HepG2 (cell line): ENCODE measurements around the gene MTR. TPM values are rescaled to one million over a fixed set of nuclear protein-coding genes. Genes with fewer than 3 reads are reported as not detected.

Source experiments
- ATAC-seq: fragments of 200-7000 bp; cut with Tn5 transposase; 3 replicates; pipeline ENCODE4 v1.9.1; 2020; ENCODE audit warnings: mild to moderate bottlenecking, moderate library complexity
- BruUV-seq: library from RNA; stranded (reverse); fragments of 400-500 nt; replicated peaks from 2 replicates; lab custom pipeline; 2021; lab: Mats Ljungman, UMichigan
- CTCF ChIA-PET: fragments of 300-600 bp; formaldehyde crosslinking; extraction: SDS; loops from one replicate; lab custom pipeline; 2021; ENCODE audit warnings: low total read pairs, inconsistent platforms, low intra/inter-chr PET ratio; lab: Yijun Ruan, JAX
- POLR2A ChIA-PET: fragments of 350-600 bp; sonication (Branson Sonifier 250); formaldehyde crosslinking; loops from one replicate; lab custom pipeline; 2020; ENCODE audit warnings: antibody characterized with exemption, inconsistent platforms; lab: Yijun Ruan, JAX
- DNase-seq: peaks from one replicate; pipeline ENCODE4 v3.0.0-alpha.2; 2015; ENCODE audit warnings: low spot score
- FAIRE-seq: peaks from 3 replicates; lab custom pipeline; 2011; peaks lifted over from hg19 to GRCh38; lab: Jason Lieb, UNC
- H2AFZ ChIP-seq: one replicate; pipeline ENCODE4 v1.6.1; 2011; ENCODE audit warnings: low read length, inconsistent platforms
- H3K27ac ChIP-seq: fragments of 300-600 bp; 3 replicates; pipeline ENCODE4 v1.8.0; 2011; ENCODE audit warnings: mixed run types, mild to moderate bottlenecking, mixed read lengths, low read length, inconsistent platforms; ENCODE audit not compliant: insufficient read depth; ENCODE audit errors: extremely low read length
- H3K27me3 ChIP-seq, 2 experiments: fragments of 200-600 bp in 1 of 2; 2 replicates in 1 of 2; 3 replicates in 1 of 2; pipeline versions ENCODE4 v1.6.0 to v1.8.0; 2011; ENCODE audit warnings: low read length in 2 of 2, mild to moderate bottlenecking in 2 of 2, moderate library complexity in 2 of 2, inconsistent platforms in 1 of 2; ENCODE audit not compliant: insufficient read depth in 2 of 2, control insufficient read depth in 1 of 2
- H3K36me3 ChIP-seq, 2 experiments: fragments of 200-600 bp in 1 of 2; replicated peaks in 1 of 2; 2 replicates in 1 of 2; 3 replicates in 1 of 2; pipeline versions ENCODE4 v1.5.1 to v1.8.0; 2011; ENCODE audit warnings: low read length in 2 of 2, inconsistent platforms in 1 of 2; ENCODE audit not compliant: insufficient read depth in 2 of 2, control insufficient read depth in 1 of 2
- H3K4me1 ChIP-seq: 2 replicates; pipeline ENCODE4 v1.5.1; 2012; ENCODE audit warnings: low read length, inconsistent platforms; ENCODE audit not compliant: insufficient read depth
- H3K4me2 ChIP-seq: 2 replicates; pipeline ENCODE4 v1.6.0; 2011; ENCODE audit warnings: low read depth, low read length, inconsistent platforms
- H3K4me3 ChIP-seq, 3 experiments: fragments of 200-600 bp in 1 of 3; sonication (generic), shearing (Covaris generic) in 1 of 3; replicated peaks in 1 of 3; 2 replicates each; pipeline ENCODE4 v1.5.1; 2011 to 2016; ENCODE audit warnings: low read length in 3 of 3, inconsistent platforms in 2 of 3, low read depth in 2 of 3, mild to moderate bottlenecking in 2 of 3, control low read depth in 1 of 3, mixed read lengths in 1 of 3; ENCODE audit not compliant: insufficient read depth in 1 of 3
- H3K79me2 ChIP-seq: one replicate; pipeline ENCODE4 v1.6.1; 2011; ENCODE audit warnings: low read length, inconsistent platforms; ENCODE audit not compliant: insufficient read depth
- H3K9ac ChIP-seq: 2 replicates; pipeline ENCODE4 v1.6.0; 2011; ENCODE audit warnings: mild to moderate bottlenecking, low read depth, low read length, inconsistent platforms; ENCODE audit not compliant: insufficient read depth
- H3K9me3 ChIP-seq: 2 replicates; pipeline ENCODE4 v1.5.1; 2012; ENCODE audit warnings: mild to moderate bottlenecking, low read length
- H4K20me1 ChIP-seq: 2 replicates; pipeline ENCODE4 v1.6.0; 2011; ENCODE audit warnings: inconsistent platforms, mild to moderate bottlenecking, low read length, moderate library complexity; ENCODE audit not compliant: insufficient read depth
- ARID2 ChIP-seq: sonication (generic); formaldehyde crosslinking; IDR thresholded peaks from 2 replicates; pipeline ENCODE4 v1.8.1; 2022; ENCODE audit warnings: mild to moderate bottlenecking, missing genetic modification reagents, borderline replicate concordance
- ELF4 ChIP-seq: sonication (generic); formaldehyde crosslinking; IDR thresholded peaks from 2 replicates; pipeline ENCODE4 v1.5.0; 2020; ENCODE audit warnings: missing genetic modification reagents, mild to moderate bottlenecking, moderate library complexity, borderline replicate concordance
- FLYWCH1 ChIP-seq: sonication (generic); formaldehyde crosslinking; IDR thresholded peaks from 2 replicates; pipeline ENCODE4 v1.8.1; 2023; ENCODE audit warnings: mild to moderate bottlenecking, missing genetic modification reagents
- HINFP ChIP-seq: sonication (generic); formaldehyde crosslinking; IDR thresholded peaks from 2 replicates; pipeline ENCODE4 v1.4.0; 2020; ENCODE audit warnings: low read depth, mild to moderate bottlenecking, missing genetic modification reagents
- KDM4B ChIP-seq: sonication (generic); formaldehyde crosslinking; IDR thresholded peaks from 2 replicates; pipeline ENCODE4 v1.4.0; 2020; ENCODE audit warnings: missing genetic modification reagents
- KLF11 ChIP-seq: IDR thresholded peaks from 2 replicates; pipeline ENCODE4 v1.6.1; 2016; ENCODE audit warnings: missing compliant biosample characterization
- KMT2A ChIP-seq: sonication (generic); formaldehyde crosslinking; IDR thresholded peaks from 2 replicates; pipeline ENCODE4 v1.4.0; 2020; ENCODE audit warnings: missing genetic modification reagents
- POLR2AphosphoS2 ChIP-seq: IDR thresholded peaks from 2 replicates; pipeline ENCODE4 v1.6.1; 2011; ENCODE audit warnings: low read depth, low read length, improper control_type of control experiment
- POLR2G ChIP-seq: fragments of 200-400 bp; formaldehyde crosslinking; IDR thresholded peaks from 2 replicates; pipeline ENCODE4 v1.6.1; 2018; ENCODE audit warnings: mild to moderate bottlenecking, low read depth, low read length, moderate library complexity
- TFDP1 ChIP-seq: IDR thresholded peaks from 2 replicates; pipeline ENCODE4 v1.6.1; 2016; ENCODE audit warnings: missing compliant biosample characterization, missing genetic modification reagents, borderline replicate concordance
- XRCC5 ChIP-seq: fragments of 200-400 bp; formaldehyde crosslinking; optimal IDR thresholded peaks from 2 replicates; pipeline ENCODE3; 2017; ENCODE audit warnings: mild to moderate bottlenecking, low read length
- ZNF276 ChIP-seq: sonication (generic); formaldehyde crosslinking; IDR thresholded peaks from 2 replicates; pipeline ENCODE4 v1.4.0; 2020; ENCODE audit warnings: mild to moderate bottlenecking, low read depth, missing genetic modification reagents
- ZNF333 ChIP-seq: sonication (generic); formaldehyde crosslinking; IDR thresholded peaks from 2 replicates; pipeline ENCODE4 v1.4.0; 2020; ENCODE audit warnings: mild to moderate bottlenecking, missing genetic modification reagents, borderline replicate concordance
- ZNF44 ChIP-seq: sonication (generic); formaldehyde crosslinking; IDR thresholded peaks from 2 replicates; pipeline ENCODE4 v1.5.1; 2020; ENCODE audit warnings: mild to moderate bottlenecking, missing genetic modification reagents
- ZNF512B ChIP-seq: sonication (generic); formaldehyde crosslinking; IDR thresholded peaks from 2 replicates; pipeline ENCODE4 v1.5.1; 2020; ENCODE audit warnings: missing genetic modification reagents, mild to moderate bottlenecking, borderline replicate concordance
- ZNF788 ChIP-seq: sonication (generic); formaldehyde crosslinking; IDR thresholded peaks from 2 replicates; pipeline ENCODE4 v1.5.0; 2020; ENCODE audit warnings: mild to moderate bottlenecking, missing genetic modification reagents, borderline replicate concordance
- ZNF839 ChIP-seq: sonication (generic); formaldehyde crosslinking; IDR thresholded peaks from 2 replicates; pipeline ENCODE4 v1.4.0; 2020; ENCODE audit warnings: missing genetic modification reagents, mild to moderate bottlenecking, borderline replicate concordance
- WGBS: methylation state at CpG from one replicate; pipeline ENCODE4 v1.1.6; 2017; ENCODE audit warnings: low lambda C conversion rate; 5-methylcytosine and 5-hydroxymethylcytosine counted together
- in situ Hi-C: cut with HindIII; loops from 2 replicates; pipeline ENCODE4 v1.10.0; 2017; ENCODE audit warnings: low pct_unique_long_range_greater_than_20kb; ENCODE audit not compliant: extremely low pct_ligation_motif_present
- intact Hi-C: fragments of 100-400 bp; cut with micrococcal nuclease; formaldehyde crosslinking; loops from one replicate; pipeline ENCODE4 v1.10.0; 2022; ENCODE audit not compliant: unreplicated experiment
- polyA plus RNA-seq, 8 experiments: library from polyadenylated mRNA; depleted of rRNA in 3 of 8; stranded (reverse) in 7 of 8; unstranded in 1 of 8; fragments of >200 nt; fragmentation: Illumina TruSeq in 4 of 8; extraction: Trizol in 4 of 8; gene quantifications; 2 replicates each; pipeline versions ENCODE4 v1.2.1 to v1.2.3, GENCODE V29; 2011 to 2016; ENCODE audit warnings: low read depth in 4 of 8, missing spikeins in 1 of 8, mixed read lengths in 1 of 8; ENCODE audit not compliant: insufficient read depth in 1 of 8
- total RNA-seq, 5 experiments: library from RNA; depleted of rRNA; stranded (reverse); fragments of >200 nt; fragmentation: Illumina TruSeq; extraction: Trizol; gene quantifications; 2 replicates each; pipeline ENCODE4 v1.2.3, GENCODE V29; 2016; ENCODE audit warnings: low read depth in 1 of 5

The MTR gene
- total and polyA plus RNA-seq, 2 of the 13 experiments (the other 11 are each of a cell fraction or from before 2014, with no cell fraction given) = 16.3 to 36.1 TPM

- TF ChIP-seq ZNF276 = no peak
Measured at GRCh38 chr1:236945002-236945401, 149.9 kb downstream of the MTR start (continued).

GRCh38 chr1:236947794-236948193 is 152.7 kb downstream of the MTR start:
- Histone ChIP-seq H3K27ac (no peak overlapping the region), H3K27me3 (peaks cover 0 to 11% of the 10 kb centered on the region in 2 experiments; a peak in 2 of 5 replicates), H3K9me3 (no peaks in the 10 kb centered on the region), H3K9ac (no peak overlapping the region), H2AFZ (no peak overlapping the region), H3K4me1 (no peaks in the 10 kb centered on the region), H3K36me3 (no peaks in the 10 kb centered on the region), H3K4me2 (no peak overlapping the region), H4K20me1 (no peaks in the 10 kb centered on the region), H3K79me2 (no peaks in the 10 kb centered on the region), H3K4me3 (no peak overlapping the region)
- no peak for DNase-seq
- 44% methylated on average over 8 of the region's 8 CpGs for WGBS
- BruUV-seq = no TSS peak
- CTCF ChIA-PET = no interaction called here
- TF ChIP-seq HINFP (CRISPR knock-in tag) = no peak
- TF ChIP-seq KDM4B (CRISPR knock-in tag) = no peak
- TF ChIP-seq ZNF512B = no peak
- TF ChIP-seq ARID2 = no peak
- TF ChIP-seq KLF11 = no peak
- no peak for TF ChIP-seq POLR2G
- no peak for TF ChIP-seq XRCC5
- TF ChIP-seq ELF4 = no peak
- TF ChIP-seq KMT2A = no peak
- no peak for TF ChIP-seq TFDP1
- no peak for TF ChIP-seq ZNF44 (CRISPR knock-in tag)
- TF ChIP-seq ZNF839 (CRISPR knock-in tag) = no peak
- no peak for TF ChIP-seq ZNF333 (CRISPR knock-in tag)
- no peak for TF ChIP-seq FLYWCH1 (CRISPR knock-in tag)
- TF ChIP-seq ZNF788 = no peak
- no peak for TF ChIP-seq POLR2AphosphoS2
- POLR2A ChIA-PET = no interaction called here
- intact Hi-C loops (no loop called here), in situ Hi-C loops (no loop called here)
- ATAC-seq = no peak
- FAIRE-seq = no peak
